ENCODE results near the gene ADCY5. TPM values are rescaled to one million over a fixed set of nuclear protein-coding genes. Genes with fewer than 3 reads are reported as not detected.
A peak's percentile ranks its signal among the peaks of the same experiment; 100 is the strongest.
"Not testable (repeated sequence)": the region's sequence is repeated elsewhere in the genome, so short reads cannot be mapped to it uniquely, and the experiment has no call there.

ADCY5 gene
- 10 to 100 TPM in 1 of 2 donors, 1 to 10 TPM in 1; 4.5 to 17.4 TPM for total RNA-seq
- long read RNA-seq, full-length matches to known transcripts: 6 of 17 reads
- long read RNA-seq, partial matches to known transcripts: 6 of 17 reads
- long read RNA-seq, other reads (novel, unspliced or antisense): 5 of 17 reads

DNA sequence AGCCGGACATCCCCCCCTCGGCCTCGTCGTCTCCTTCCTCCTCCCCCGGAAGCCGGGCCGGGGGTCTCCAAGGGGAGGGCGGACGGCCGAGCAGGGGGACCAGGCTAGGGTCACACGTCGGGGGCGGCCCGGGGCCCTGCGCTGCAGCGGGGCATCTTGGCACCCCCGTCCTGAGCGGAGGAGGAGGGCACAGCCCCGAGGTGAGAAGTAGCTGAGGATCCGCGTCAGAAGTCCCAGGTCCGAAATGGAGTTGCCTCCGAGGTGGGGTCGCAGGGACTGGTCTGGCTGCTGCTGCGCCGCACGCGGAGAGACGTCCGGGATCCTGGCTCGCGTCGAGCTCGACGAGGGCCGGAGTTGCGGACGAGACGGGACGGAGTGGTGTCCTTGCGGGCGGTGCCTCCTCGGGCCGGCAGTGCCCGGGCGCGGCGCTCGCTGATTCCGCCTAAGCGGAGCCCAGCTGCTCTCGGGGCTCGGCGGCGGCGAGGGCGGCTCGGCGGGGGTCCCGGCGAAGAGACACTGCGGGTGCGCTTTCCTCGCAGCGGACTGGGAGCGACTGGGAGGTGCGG is at the start of gene ADCY5:
Gene ADCY5, minus strand, starts transcription at position 555 of the 566 bp plus-strand sequence. Its CDS starts 545 bp downstream, at position 10.
- peak; percentile 37 to 50 for DNase-seq
- peak; percentile 78 for ATAC-seq
- intact Hi-C loops (cut with DNase I, micrococcal nuclease): no loop called here

DNA sequence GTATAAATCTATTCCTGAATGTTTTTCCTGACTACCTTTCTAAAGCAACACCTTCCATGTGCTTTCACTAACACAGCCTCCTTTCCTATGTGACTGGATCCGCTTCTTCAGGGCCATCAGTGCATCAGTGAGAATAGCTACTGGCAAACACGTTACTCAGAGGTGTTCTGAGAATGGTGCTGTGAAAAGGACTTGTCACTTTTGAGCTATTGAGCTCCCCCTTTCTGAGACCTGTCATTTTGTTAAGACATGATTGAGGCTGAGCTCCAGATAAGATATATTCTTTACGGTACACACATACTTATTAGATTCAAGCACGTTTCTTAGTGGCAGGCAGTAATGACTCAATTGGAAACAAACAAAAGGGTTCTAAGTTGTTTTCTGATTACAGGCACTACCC is 45.0 kb upstream of the ADCY5 start:
- intact Hi-C loops (cut with DNase I, micrococcal nuclease): no loop called here
- DNase-seq (no peak), ATAC-seq (no peak)

DNA sequence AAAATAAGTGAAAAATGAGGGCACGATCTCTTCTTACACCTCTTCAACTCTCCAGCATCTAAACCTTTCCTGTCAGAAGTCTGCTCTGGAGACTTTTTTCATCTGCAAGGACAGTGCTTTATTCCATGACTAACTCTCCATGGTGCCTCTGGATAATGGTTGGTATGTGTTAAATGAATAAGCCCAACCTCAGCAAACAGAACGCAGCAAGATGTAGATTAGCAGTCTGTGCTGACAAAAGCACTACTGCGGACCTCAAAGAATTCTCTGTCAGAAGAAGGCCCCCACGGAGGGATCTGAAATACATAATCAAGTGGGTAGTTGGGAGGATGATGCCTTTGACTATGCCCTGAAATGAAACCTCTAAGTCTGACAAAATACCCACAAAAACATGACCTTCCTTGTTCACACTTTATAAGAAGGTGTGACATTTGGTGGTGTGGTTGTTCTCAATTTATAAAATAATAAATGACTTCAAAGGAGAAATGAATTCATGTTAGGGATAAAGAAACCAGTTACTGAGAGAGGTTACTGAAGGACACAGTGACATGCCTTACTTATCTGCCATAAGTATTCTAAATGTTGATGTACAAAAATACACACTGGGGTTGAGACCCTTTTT is 43.2 kb upstream of the ADCY5 start:
- DNase-seq (no peak), ATAC-seq (no peak)
- intact Hi-C loops (cut with DNase I, micrococcal nuclease): no loop called here

DNA sequence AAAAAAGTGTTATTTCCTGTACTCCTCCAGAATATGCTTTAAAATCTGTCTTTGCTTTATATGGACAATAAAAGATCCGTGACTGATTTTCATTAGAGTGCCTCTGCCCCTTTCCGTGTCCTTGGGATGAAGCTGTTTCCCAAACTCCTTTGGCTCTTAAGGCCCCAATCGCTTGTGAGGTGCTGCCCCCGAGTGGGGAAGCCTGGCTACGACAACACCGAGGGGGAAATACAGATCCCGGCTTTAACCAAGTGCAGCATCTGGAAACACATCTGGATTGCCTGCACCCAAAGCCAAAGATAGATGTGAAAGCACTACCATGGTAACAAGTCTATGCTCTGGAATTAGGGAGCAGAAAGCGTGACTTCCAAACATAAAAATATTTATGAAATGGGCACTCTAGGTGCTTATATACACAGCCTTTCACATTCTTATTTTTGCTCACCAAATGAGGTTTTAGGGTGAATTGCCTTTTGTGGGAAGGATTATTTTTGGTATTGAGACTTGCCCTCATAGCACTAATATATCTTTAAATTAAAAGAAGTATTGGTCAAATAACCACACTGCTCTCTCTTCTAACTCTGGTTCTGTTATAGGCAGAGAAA is 40.6 kb upstream of the ADCY5 start:
- intact Hi-C loops (cut with DNase I, micrococcal nuclease): loop anchor here (2.0 to 5.0 kb wide), 2 partner anchors 161 to 162 kb away; no protein-coding TSS in a partner anchor
- DNase-seq: peak; percentile 32 to 71
- ATAC-seq: peak; percentile 91

DNA sequence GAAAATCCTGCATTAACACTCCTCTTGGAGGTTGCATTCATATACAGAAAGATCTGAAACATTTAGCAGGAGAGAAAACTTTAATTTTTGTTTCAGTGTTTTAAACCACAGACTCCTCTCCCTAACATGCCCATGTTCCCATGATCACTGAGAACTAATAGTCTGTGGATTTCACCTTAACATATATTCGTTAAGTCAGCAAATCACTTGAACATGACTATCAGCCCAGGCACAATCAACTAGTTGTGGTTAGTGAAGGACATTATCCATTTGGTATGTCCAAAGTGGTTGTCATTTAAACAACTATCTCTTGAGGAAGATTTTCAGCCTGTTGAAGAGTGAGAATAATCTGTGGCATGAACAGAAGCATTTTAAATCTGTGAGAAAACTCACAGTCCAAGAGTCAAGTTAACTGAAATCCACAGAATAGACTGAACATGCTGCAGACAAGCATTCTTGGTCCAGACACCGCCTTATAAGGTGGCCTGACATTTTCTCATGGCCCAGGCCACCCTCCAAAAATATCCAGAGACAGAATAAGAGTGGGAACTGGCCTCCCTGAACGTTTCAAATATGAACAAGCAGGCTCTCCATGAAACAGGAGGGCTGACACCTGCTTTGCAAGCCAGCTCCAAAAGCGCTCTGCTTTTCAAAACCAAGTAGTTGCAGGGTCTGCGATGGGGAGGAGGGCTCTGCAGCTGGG is 39.9 kb upstream of the ADCY5 start:
- intact Hi-C loops (cut with DNase I, micrococcal nuclease): loop anchor here (2.0 to 5.0 kb wide), 2 partner anchors 160 to 161 kb away; no protein-coding TSS in a partner anchor
- ATAC-seq: no peak
- no peak for DNase-seq

DNA sequence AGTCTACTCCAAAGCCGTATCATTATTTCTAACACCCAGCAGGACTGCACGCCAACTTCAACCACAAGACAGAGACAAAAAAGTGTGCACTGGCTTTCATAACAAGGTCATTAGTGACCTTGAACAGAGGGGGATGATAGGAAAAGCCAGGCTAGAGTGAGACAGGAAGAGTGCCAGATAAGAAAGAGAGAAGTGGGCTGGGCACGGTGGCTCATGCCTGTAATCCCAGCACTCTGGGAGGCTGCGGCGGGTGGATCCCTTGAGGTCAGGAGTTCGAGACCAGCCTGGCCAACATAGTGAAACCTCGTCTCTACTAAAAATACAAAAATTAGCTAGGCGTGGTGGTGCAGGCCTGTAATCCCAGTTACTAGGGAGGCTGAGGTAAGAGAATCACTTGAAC is 38.2 kb upstream of the ADCY5 start:
- not testable (repeated sequence) for DNase-seq, ATAC-seq
- intact Hi-C loops (cut with DNase I, micrococcal nuclease): loop anchor here in 1 of 2 donors (5.0 kb wide), 1 partner anchor 160 kb away; no protein-coding TSS in a partner anchor

DNA sequence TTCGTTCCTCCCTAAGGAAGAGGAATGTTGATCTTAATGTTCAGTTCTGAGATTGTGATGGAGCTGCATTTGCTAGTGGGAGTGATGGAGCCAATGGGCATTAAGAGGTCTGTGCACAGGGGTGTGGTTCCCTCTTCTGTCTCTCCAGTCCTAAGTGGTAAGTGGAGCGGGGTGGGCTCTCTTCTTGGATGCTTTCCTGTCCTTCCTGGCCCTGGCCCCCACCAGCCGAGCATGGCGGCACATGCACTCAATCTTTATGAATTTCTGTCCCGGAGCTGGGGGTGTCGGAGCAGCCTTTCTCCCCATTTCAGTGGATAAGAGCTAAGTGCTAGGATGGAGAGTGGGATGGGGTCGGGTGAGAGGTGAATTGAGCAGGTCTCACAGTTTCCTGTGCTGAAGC is 37.6 kb upstream of the ADCY5 start:
- DNase-seq (no peak), ATAC-seq (no peak)
- intact Hi-C loops (cut with DNase I, micrococcal nuclease): loop anchor here in 1 of 2 donors (5.0 kb wide), 1 partner anchor 159 kb away; no protein-coding TSS in a partner anchor

DNA sequence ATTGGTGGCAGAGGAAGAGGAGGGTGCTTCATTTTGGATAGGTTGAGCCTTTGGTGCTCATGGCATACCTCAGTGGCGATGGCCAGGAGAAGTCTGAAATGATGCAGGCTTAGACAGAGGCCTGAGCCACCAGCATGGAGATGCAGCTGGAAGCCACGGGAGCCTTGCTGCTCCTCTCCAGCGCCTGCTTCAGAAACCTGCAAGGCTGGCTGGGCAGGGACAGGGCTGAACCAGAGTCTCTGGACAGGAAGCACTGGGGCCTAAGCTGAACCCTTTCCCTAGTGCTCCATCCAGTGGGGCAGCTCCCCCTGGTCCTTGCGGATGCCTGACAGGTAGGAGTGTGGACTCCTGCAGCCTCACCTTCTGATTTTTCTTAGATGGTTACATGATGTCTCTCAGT is 36.7 kb upstream of the ADCY5 start:
- intact Hi-C loops (cut with DNase I, micrococcal nuclease): loop anchor here in 1 of 2 donors (5.0 kb wide), 1 partner anchor 158 kb away; no protein-coding TSS in a partner anchor
- ATAC-seq (no peak), DNase-seq (no peak)

DNA sequence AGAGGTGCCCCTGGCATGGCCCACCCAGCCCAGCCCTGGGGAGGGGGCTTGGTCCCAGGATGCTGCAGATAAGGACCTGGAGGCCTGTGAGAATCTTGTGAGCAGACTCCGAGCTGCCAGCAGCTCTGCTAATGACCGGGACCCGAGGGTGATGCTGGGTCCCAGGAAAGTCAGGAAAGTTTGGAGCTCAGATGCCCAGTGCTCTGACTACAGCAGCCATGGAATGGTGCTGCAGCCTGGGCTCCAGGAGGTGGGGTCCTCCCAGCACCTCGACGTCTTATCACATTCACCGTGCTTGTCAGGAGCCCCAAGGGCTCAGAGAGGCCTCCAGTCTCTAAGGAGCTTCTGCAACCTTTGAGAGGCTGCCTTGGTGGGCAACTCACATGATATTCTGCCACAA is 34.3 kb upstream of the ADCY5 start:
- intact Hi-C loops (cut with DNase I, micrococcal nuclease): no loop called here
- ATAC-seq: no peak
- no peak for DNase-seq

DNA sequence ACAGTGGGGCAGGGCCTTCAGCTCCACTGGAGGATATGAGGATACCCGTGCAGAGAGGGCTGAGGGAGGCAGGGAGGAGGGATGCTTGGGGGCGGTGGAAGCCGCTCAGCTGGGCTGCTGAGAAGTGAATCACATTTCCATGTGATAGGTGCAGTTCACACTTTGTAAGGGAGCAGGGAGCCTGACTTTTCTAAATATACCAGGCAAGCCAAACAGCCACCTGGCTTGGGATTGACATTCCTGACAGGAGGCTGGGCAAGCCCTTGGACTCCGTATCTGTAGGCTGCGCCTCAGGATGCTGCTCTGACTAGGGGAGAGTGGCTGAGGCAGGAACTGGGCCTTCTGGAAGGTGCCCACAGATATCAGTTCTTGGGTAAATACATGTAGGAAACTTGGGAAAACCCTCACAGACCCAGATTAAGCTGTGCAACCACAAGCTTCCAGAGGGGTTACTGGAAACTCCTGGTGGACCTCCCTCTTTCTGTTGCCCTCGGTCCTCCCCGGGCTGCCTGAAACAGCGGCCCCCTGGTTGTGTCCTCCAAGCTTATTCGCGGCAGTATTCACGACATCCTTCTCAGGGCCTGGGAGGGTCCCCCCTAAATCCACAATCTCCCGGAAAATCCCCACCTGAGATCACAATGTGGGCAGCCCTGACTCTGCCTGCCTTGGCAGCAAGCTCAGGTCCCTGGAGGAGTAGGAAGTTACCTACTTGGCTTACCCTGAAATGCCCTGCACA is 33.0 kb upstream of the ADCY5 start:
- intact Hi-C loops (cut with DNase I, micrococcal nuclease): no loop called here
- no peak for ATAC-seq
- no peak for DNase-seq

DNA sequence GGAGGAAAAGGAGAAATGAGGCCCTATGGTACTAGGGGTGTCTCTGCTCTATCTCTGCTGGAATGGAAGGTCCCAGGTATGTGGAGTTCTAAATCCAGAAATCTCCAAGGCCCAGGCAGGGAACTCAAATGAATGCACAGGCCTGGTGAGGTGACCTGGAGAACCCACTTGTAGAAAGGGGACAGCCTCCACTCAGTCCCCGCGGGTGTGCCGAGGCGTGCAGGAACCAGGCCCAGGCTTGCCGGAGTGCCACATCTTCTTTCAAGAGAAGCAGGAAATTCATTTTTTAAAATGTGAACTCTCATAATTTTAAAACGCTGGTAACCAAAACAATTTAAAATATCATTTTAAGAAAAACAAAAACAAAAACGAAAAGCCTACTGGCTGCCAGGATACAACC is 32.2 kb upstream of the ADCY5 start:
- ATAC-seq (no peak), DNase-seq (no peak)
- intact Hi-C loops (cut with DNase I, micrococcal nuclease): no loop called here

DNA sequence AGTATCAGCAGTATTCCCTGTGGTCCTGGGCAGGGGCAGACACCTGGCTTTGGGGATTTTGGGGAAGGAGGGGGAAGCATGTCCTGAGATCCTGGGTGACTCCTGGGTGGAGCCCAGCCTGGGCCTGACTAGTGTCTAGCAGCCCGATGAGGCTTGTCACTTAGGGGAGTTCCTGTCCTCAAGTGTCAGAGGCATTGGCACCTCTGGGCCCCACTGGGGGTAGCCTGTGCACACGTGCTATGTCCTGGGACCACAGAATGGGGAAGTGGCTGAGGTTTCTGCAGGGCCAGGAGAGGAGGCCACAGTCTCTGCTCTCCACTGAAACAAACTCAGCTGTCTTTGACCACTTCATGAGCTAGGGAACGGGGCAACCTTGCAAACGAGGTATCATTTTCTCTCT is 31.5 kb upstream of the ADCY5 start:
- ATAC-seq (no peak), DNase-seq (no peak)
- intact Hi-C loops (cut with DNase I, micrococcal nuclease): no loop called here

DNA sequence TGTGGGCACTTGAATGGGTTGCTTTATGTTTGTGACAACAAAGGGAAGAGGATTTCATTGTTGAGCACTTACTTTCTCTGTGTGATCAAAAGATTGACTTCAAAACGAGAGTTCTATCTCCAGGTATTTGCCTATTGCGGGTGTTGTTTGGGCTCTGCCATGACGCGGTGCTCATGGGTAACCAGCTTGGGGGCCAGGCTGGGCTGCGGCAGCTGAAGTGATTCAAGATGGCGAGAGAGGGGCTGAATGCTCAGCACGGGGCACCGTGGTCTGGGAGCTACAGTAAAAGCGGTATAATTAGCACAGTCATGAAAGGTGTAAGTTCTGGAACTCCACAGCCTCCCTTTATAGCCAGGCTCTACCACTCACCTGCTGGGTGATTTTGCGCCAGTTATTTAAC is 31.0 kb upstream of the ADCY5 start:
- no peak for ATAC-seq
- intact Hi-C loops (cut with DNase I, micrococcal nuclease): no loop called here
- DNase-seq: no peak

DNA sequence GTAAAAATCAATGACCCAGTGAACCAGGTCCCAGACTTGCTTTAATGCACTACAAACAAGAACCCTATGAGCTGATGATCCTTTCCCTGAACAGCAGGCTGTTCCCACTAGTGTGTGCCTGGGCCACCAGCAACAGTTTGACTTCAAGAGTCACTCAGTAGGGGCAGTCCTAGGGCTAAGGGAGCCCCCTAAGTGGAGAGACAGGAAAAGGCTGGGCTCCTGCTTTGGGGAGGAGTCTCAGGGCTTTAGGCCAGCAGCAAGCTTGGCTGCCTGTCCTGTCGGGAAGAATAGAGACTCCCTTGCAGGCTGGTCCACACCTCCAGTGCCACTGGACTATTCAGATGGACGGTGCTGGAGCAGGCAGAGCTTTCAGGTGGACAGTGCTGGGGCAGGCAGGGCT is 29.4 kb upstream of the ADCY5 start:
- ATAC-seq (no peak), DNase-seq (no peak)
- intact Hi-C loops (cut with DNase I, micrococcal nuclease): no loop called here

DNA sequence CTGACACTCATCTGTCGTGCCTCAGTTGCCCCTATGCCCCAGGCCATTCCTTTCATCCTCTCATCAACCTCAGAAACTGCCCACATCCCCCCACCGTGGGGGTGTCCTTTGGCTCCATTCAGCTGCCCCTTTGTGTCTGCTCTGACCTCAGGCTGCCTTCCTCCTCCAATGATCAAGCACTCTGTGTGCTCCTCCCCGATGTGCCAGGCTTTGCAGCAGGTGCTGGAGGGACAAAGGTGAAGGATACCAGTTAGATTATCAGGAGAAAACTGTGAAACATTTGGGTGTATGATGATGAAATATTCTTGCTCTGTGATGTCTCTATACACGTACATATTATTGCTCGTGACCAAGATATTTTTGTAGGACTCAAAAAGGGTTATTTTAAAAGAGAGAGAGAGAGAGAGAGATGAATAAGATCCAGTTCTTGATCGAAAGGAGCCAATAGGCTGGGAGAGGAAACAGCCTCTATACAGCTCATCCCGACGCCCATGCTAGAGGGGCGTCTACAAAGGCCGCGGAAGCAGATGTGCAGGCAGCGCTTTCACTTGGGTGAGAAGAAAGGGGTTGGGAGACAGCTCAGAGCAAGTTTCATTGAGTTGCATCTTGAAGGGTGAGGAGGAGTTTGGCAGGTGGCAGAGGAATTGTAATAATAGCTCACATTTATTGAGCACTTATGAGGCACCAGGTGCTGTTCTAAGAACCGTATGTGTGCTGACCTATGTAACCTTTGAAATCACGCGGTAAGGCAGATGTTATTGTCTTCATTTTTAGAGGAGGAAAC is 28.3 kb upstream of the ADCY5 start:
- DNase-seq (no peak), ATAC-seq (no peak)
- intact Hi-C loops (cut with DNase I, micrococcal nuclease): no loop called here

DNA sequence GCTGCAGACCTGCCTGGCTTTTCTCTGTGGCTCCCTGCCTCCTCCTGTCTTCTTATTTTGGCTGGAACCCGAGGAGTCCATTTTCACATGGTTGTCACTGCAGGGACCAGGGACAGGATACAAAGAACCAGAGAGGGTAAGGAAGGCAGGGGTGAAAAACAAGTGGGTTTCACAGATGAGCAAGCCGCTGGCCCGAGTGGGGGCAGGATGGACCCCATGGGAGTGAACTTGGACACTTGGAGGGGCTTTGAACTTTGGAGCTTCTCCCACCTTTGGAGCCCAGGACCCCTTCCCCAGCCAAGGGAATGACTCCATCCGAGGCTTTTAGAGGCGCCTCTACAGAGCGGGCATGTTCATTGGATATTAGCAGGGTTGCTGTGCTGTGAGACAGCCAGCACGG is 26.9 kb upstream of the ADCY5 start:
- intact Hi-C loops (cut with DNase I, micrococcal nuclease): no loop called here
- ATAC-seq: no peak
- no peak for DNase-seq

DNA sequence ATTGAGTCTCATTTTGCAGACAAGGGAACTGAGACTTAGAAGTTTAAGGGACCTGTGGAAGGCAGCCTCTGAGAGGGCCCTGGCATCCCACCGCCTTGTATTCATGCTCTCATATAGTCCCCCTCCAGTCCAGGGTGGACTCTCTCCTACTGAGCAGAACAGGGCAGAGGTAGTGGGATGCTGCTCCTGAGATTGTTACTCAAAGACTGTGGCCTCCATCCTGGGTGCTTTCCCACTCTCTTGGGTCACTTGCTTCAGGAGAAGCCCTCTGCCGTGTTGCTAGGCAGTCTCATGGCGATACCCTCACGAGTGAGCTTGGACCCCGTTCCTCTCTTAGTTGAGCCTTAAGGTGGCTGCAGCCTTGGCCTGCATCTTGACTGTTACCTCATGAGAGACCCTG is 22.2 kb upstream of the ADCY5 start:
- intact Hi-C loops (cut with DNase I, micrococcal nuclease): no loop called here
- ATAC-seq: no peak
- DNase-seq: no peak
